Measurements from ENCODE around the gene ZFP64.
"Not testable (repeated sequence)": the region's sequence is repeated elsewhere in the genome, so short reads cannot be mapped to it uniquely, and the experiment has no call there.

Gene ZFP64

GRCh38 chr20:52201395-52201794 lies 9.8 kb upstream of the ZFP64 start:
- no peak for DNase-seq (ENCODE audit: low spot score)

- DNase-seq (ENCODE audit: low spot score): no peak
These were observed 9.3 kb upstream of the ZFP64 start for GRCh38 chr20:52200870-52201269.

GRCh38 chr20:52196845-52197244 lies 5.3 kb upstream of the ZFP64 start:
- no peak for DNase-seq (ENCODE audit: low spot score)

- DNase-seq (ENCODE audit: low spot score): no peak
These were observed 2.4 kb upstream of the ZFP64 start for GRCh38 chr20:52193886-52194545.

- no peak for DNase-seq (ENCODE audit: low spot score)
These were observed 1.6 kb upstream of the ZFP64 start for GRCh38 chr20:52193133-52193532.

GRCh38 chr20:52192719-52193007 lies 1.1 kb upstream of the ZFP64 start:
- not testable (repeated sequence) for DNase-seq (ENCODE audit: low spot score)

GRCh38 chr20:52191916-52192718 lies 538 bp upstream of the ZFP64 start:
- peak; percentile 26 for DNase-seq (ENCODE audit: low spot score)

- DNase-seq (ENCODE audit: low spot score): no peak
These were observed 995 bp downstream of the ZFP64 start for GRCh38 chr20:52190437-52191131.

- no peak for DNase-seq (ENCODE audit: low spot score)
These were observed 9.8 kb downstream of the ZFP64 start for GRCh38 chr20:52181766-52182165.

GRCh38 chr20:52180180-52180840 lies 11.3 kb downstream of the ZFP64 start:
- DNase-seq (ENCODE audit: low spot score): no peak

- no peak for DNase-seq (ENCODE audit: low spot score)
These were observed 12.0 kb downstream of the ZFP64 start for GRCh38 chr20:52179331-52180179.

GRCh38 chr20:52178691-52179090 lies 12.9 kb downstream of the ZFP64 start:
- DNase-seq (ENCODE audit: low spot score): no peak

GRCh38 chr20:52175840-52176239 lies 15.7 kb downstream of the ZFP64 start:
- DNase-seq (ENCODE audit: low spot score): no peak

GRCh38 chr20:52172392-52173047 lies 19.1 kb downstream of the ZFP64 start:
- no peak for DNase-seq (ENCODE audit: low spot score)

- DNase-seq (ENCODE audit: low spot score): no peak
These were observed 20.6 kb downstream of the ZFP64 start for GRCh38 chr20:52171025-52171424.

GRCh38 chr20:52168116-52168515 lies 23.5 kb downstream of the ZFP64 start:
- DNase-seq (ENCODE audit: low spot score): no peak

- no peak for DNase-seq (ENCODE audit: low spot score)
These were observed 24.2 kb downstream of the ZFP64 start for GRCh38 chr20:52167232-52167840.

GRCh38 chr20:52166150-52166549 lies 25.4 kb downstream of the ZFP64 start:
- DNase-seq (ENCODE audit: low spot score): no peak

- DNase-seq (ENCODE audit: low spot score): no peak
These were observed 30.9 kb downstream of the ZFP64 start for GRCh38 chr20:52160621-52161204.

GRCh38 chr20:52160049-52160570 lies 31.5 kb downstream of the ZFP64 start:
- no peak for DNase-seq (ENCODE audit: low spot score)

Measured in globus pallidus (tissue), 1 donor.